Retinal pigment epithelial cell (primary cell): Measurements from ENCODE around the gene NVL.

Experiments used
- DNase-seq: peaks from one replicate; pipeline ENCODE4 v3.0.0-alpha.2; 2010; ENCODE audit warnings: low read depth
- H3K4me3 ChIP-seq: 2 replicates; pipeline ENCODE4 v1.5.1; 2011; ENCODE audit warnings: mild to moderate bottlenecking, low read length, control low read depth, moderate library complexity
- CTCF ChIP-seq: conservative IDR thresholded peaks from 2 replicates; pipeline ENCODE4 v1.5.1; 2011; ENCODE audit warnings: low read depth, low read length, control low read depth, inconsistent platforms

Gene NVL

GRCh38 chr1:224252479-224252878, 77.5 kb downstream of the NVL start:
- no peak for DNase-seq
- H3K4me3 ChIP-seq: no peak overlapping the region
- no peak for TF ChIP-seq CTCF

GRCh38 chr1:224251741-224252146, 78.2 kb downstream of the NVL start:
- no peak for DNase-seq
- TF ChIP-seq CTCF: no peak
- H3K4me3 ChIP-seq: no peak overlapping the region

- DNase-seq: no peak
- H3K4me3 ChIP-seq: no peak overlapping the region
- no peak for TF ChIP-seq CTCF
Measured at GRCh38 chr1:224245188-224245587, 84.8 kb downstream of the NVL start.

- no peak for DNase-seq
- no peak overlapping the region for H3K4me3 ChIP-seq
- TF ChIP-seq CTCF: no peak
Measured at GRCh38 chr1:224238756-224239155, 91.2 kb downstream of the NVL start.

- H3K4me3 ChIP-seq: no peak overlapping the region
- no peak for DNase-seq
- no peak for TF ChIP-seq CTCF
Measured at GRCh38 chr1:224238212-224238611, 91.8 kb downstream of the NVL start.

GRCh38 chr1:224237119-224237881, 92.7 kb downstream of the NVL start:
- DNase-seq: no peak
- no peak for TF ChIP-seq CTCF
- H3K4me3 ChIP-seq: no peak overlapping the region

GRCh38 chr1:224235813-224236493, 94.0 kb downstream of the NVL start:
- no peak for DNase-seq
- no peak overlapping the region for H3K4me3 ChIP-seq
- TF ChIP-seq CTCF: no peak
